Stomach smooth muscle (tissue), 2 donors: ENCODE results near the gene ATN1.

Experiments
- H3K27ac ChIP-seq: one replicate; pipeline ENCODE4 v1.7.0; 2013; ENCODE audit warnings: mild to moderate bottlenecking, low read length, inconsistent platforms
- H3K27me3 ChIP-seq, 2 donors: one replicate each; pipeline ENCODE4 v1.7.0; 2013; ENCODE audit warnings: low read length in 2 of 2; ENCODE audit not compliant: insufficient read depth in 2 of 2, control insufficient read depth in 1 of 2
- H3K36me3 ChIP-seq, 2 donors: one replicate each; pipeline ENCODE4 v1.7.0; 2013; ENCODE audit warnings: low read length in 2 of 2; ENCODE audit not compliant: control insufficient read depth in 2 of 2, insufficient read depth in 2 of 2
- H3K4me1 ChIP-seq: one replicate; pipeline ENCODE4 v1.7.0; 2013; ENCODE audit warnings: low read length; ENCODE audit not compliant: control insufficient read depth, insufficient read depth
- H3K4me3 ChIP-seq, 2 donors: one replicate each; pipeline ENCODE4 v1.7.0; 2013; ENCODE audit warnings: low read length in 2 of 2
- H3K9ac ChIP-seq, 2 donors: one replicate each; pipeline ENCODE4 v1.7.0; 2013; ENCODE audit warnings: low read length in 2 of 2, mild to moderate bottlenecking in 1 of 2
- H3K9me3 ChIP-seq, 2 donors: one replicate each; pipeline ENCODE4 v1.7.0; 2013; ENCODE audit warnings: low read length in 2 of 2; ENCODE audit not compliant: control insufficient read depth in 2 of 2
- donor health status: healthy.
- donor health status: Pancreatic carcinoma.

ATN1 gene

GRCh38 chr12:6961695-6962284, 34.0 kb downstream of the ATN1 start:
- Histone ChIP-seq H3K9ac (peak overlapping the region; percentile 48 to 62), H3K36me3 (peaks cover 13% of the 10 kb centered on the region in 2 donors), H3K4me3 (peak overlapping the region in 1 of 2 donors; percentile 54), H3K27me3 (no peaks in the 10 kb centered on the region), H3K4me1 (peaks cover 32% of the 10 kb centered on the region), H3K9me3 (no peaks in the 10 kb centered on the region), H3K27ac (peak overlapping the region; percentile 64)

DNA sequence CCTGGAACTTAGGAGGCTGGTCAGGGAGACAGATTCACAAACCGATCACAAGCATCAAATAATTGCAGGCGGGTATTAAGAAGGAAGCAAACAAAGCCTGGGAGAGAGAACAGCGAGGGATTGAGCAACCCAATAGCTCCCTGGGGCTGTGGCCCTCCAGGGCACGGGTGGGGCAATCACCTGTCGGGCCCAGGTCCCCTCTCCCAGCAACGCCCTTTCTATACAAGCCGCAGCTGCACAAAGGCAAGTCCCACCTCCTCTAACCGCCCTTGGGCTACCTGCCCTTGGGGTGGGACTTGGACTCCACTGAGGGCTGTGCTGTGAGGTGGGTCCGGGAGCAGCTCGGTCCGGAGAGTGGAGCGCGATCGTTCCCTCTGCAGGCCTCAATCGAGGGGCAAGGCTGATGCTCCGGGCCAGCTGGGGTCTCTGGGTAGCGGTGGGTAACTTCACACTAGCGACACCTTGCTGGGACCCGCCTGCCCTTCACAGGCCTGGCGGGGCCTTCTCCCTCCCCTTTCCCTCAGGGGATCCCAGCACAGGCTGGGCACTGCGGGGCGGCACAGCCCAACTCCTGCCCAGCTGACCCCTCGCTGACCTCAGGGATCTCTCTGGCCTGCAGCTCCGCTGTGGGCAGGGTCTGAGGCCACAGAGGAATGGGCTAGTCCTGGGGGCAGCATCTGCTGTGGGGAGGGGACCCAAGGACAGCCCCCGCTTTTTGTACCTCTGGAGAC, 34.7 kb downstream of the ATN1 start:
- H3K9me3 ChIP-seq, result no peaks in the 10 kb centered on the region
- peak overlapping the region in 1 of 2 donors; percentile 54 for H3K4me3 ChIP-seq
- H3K9ac ChIP-seq, result peak overlapping the region; percentile 30 to 62
- no peaks in the 10 kb centered on the region for H3K27me3 ChIP-seq
- H3K4me1 ChIP-seq, result peaks cover 33% of the 10 kb centered on the region
- H3K36me3 ChIP-seq, result peaks cover 19% of the 10 kb centered on the region in 2 donors
- peak overlapping the region; percentile 64 for H3K27ac ChIP-seq

DNA sequence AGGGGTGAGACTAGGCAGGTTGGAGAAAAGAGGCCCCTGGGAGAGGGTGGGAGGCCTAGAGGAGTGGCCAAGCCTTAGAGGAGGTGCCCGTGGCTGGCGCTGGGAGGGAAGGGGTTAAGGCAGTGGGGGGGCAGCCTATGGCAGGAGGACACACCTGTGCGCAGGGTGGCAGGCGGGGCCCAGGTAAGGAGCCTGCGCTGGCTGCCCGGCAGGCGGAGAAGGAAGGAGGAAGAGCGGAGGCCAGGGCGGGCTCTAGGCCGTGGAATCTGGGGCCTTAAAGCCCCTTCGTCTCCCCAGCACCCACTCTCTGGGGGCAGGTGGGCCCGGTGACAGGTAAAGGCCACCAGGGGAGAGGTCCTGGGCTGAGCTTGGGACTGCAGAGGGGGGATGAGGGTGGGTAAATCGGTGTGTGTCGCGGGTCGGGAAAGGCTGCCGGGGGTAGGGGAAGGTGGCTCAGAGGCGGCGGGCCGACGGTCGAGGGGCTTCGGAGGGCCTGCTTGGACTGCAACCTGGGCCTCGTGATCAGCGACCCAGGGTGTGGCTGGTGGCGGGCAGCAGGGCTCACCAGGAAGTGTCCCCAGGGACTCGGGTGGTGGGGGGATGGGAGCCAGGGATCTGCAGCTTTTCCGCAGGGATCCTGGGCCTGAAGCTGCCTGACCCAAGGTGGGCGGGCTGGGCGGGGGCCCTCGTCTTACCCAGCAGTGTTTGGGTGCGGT, 35.4 kb downstream of the ATN1 start:
- H3K36me3 ChIP-seq, result peaks cover 26% of the 10 kb centered on the region in 2 donors
- H3K9me3 ChIP-seq, result no peaks in the 10 kb centered on the region
- H3K4me3 ChIP-seq, result no peak overlapping the region
- H3K9ac ChIP-seq, result no peak overlapping the region
- H3K27me3 ChIP-seq, result no peaks in the 10 kb centered on the region
- peak overlapping the region; percentile 64 for H3K27ac ChIP-seq
- peaks cover 40% of the 10 kb centered on the region for H3K4me1 ChIP-seq

DNA sequence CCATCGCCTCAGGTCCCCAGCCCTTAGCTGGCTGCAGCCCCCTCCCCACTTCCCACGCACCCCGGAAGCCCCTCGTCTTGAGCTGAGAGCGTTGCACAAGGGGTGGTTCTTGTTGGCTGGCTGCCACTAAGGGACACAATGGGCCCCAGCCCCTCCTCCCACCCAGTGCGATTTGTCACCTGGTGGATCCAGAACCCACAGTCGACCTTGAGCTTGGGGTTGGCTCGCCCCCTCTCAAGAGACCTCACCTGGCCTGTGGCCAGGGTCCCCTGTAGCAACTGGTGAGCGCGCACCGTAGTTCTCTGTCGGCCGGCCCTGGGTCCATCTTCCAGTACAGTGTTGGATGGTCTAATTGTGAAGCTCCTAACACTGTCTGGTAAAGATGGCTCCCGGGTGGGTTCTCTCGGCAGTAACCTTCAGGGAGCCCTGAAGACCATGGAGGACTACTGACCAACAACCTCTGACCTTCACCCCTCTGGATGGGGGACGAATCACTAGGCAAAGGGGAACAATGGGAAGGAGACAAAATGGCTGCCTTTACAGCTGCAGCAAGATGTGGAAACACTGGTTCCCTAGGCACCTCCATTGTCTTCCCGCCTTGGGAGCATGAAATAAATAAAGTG, 36.1 kb downstream of the ATN1 start:
- Histone ChIP-seq H3K27ac (peak overlapping the region; percentile 78), H3K4me1 (peaks cover 47% of the 10 kb centered on the region), H3K4me3 (no peak overlapping the region)

GRCh38 chr12:6964605-6965025, 36.9 kb downstream of the ATN1 start:
- no peaks in the 10 kb centered on the region for H3K9me3 ChIP-seq
- H3K4me1 ChIP-seq, result peaks cover 54% of the 10 kb centered on the region
- H3K9ac ChIP-seq, result peak overlapping the region; percentile 25 to 60

More for the DNA sequence above, 36.1 kb downstream of the ATN1 start:
- Histone ChIP-seq H3K27me3 (no peaks in the 10 kb centered on the region), H3K9me3 (no peaks in the 10 kb centered on the region), H3K9ac (peak overlapping the region; percentile 25 to 60), H3K36me3 (peaks cover 34% of the 10 kb centered on the region in 2 donors)

DNA sequence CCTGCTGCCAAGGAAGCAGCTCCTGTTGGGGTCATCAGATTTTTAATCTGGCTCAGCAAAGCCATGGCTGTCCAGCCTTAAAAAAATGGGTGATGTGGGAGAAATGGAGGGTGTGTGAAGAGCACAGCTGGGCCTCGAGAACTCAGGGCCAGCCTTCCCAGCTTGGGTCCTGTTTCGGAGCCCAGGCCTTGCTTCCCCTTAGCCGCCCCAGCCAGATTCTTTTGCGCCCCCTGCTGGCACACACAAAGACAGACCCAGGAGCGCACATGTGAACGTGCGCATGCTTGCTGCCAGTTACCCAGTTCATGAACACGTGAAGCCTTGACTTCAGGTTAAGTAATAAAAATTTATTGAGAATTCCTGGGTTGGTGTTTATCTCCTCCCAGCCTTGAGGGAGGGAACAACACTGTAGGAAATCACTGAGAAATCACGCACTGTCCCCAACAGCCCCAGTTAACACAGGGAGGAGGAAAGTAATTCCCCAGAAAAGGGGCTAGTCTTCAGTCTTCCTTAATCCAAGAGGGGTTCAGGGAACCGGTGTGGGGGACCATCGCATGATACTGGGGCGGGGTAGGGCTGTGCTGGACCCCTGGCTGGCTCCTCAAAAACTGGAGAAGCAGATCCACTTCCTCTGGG, 37.4 kb downstream of the ATN1 start:
- Histone ChIP-seq H3K4me3 (no peak overlapping the region), H3K9me3 (no peaks in the 10 kb centered on the region), H3K4me1 (peaks cover 57% of the 10 kb centered on the region), H3K27me3 (no peaks in the 10 kb centered on the region), H3K36me3 (peaks cover 35% of the 10 kb centered on the region in 2 donors), H3K27ac (peak overlapping the region; percentile 78), H3K9ac (peak overlapping the region; percentile 25 to 60)

More at GRCh38 chr12:6964605-6965025, 36.9 kb downstream of the ATN1 start:
- peak overlapping the region; percentile 78 for H3K27ac ChIP-seq
- H3K36me3 ChIP-seq, result peaks cover 35% of the 10 kb centered on the region in 2 donors
- no peak overlapping the region for H3K4me3 ChIP-seq
- H3K27me3 ChIP-seq, result no peaks in the 10 kb centered on the region

GRCh38 chr12:6965714-6966113, 38.0 kb downstream of the ATN1 start:
- peak overlapping the region; percentile 78 for H3K27ac ChIP-seq
- H3K36me3 ChIP-seq, result peaks cover 35% of the 10 kb centered on the region in 2 donors
- peaks cover 55% of the 10 kb centered on the region for H3K4me1 ChIP-seq

DNA sequence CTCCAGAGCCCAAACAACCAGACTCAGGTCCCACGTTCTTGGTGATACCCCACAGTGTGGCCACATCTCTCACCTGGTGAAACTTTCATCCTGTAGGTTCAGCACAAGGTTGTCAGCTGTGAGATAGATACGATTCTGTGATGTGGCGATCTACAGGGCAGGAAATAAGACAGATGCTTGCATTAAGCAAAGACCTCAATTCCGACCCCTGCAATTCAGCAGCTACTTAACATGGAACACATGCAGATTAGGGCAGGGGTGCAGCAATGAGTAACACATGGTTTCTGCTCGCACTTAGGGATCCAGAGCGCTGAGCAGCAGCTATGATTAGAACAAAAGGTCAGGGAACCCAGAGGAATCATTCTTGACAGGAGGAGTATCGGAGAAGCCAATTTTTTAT, 38.6 kb downstream of the ATN1 start:
- H3K4me1 ChIP-seq, result peaks cover 50% of the 10 kb centered on the region

More at GRCh38 chr12:6965714-6966113, 38.0 kb downstream of the ATN1 start:
- Histone ChIP-seq H3K27me3 (no peaks in the 10 kb centered on the region), H3K4me3 (no peak overlapping the region), H3K9ac (no peak overlapping the region), H3K9me3 (no peaks in the 10 kb centered on the region)

DNA sequence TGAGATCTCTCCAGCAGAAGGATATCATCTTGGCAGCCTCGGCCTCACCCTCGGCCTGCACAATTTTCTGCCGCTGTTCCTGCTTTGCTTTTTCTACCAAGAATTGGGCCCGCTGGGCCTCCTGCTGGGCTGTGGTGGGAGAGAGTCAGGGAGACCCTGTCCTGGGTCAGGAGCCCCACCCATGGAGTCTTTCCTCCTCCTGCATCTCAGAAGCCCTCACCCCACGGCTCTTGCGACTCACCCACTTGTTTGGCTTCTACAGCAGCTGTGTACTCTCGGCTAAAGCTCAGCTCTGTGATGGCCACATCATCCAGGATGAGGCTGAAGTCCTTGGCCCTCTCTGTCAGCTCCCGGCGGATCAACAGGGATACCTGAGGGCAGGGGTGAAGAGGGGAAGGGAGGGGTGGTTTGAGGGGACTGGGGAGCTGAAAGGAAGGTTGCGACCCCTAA, 39.9 kb downstream of the ATN1 start:
- H3K4me3 ChIP-seq, result no peak overlapping the region
- no peak overlapping the region for H3K27ac ChIP-seq
- H3K9ac ChIP-seq, result no peak overlapping the region
- no peaks in the 10 kb centered on the region for H3K9me3 ChIP-seq
- peaks cover 41% of the 10 kb centered on the region for H3K4me1 ChIP-seq
- no peaks in the 10 kb centered on the region for H3K27me3 ChIP-seq
- peaks cover 35% of the 10 kb centered on the region in 2 donors for H3K36me3 ChIP-seq

More for the DNA sequence above, 38.6 kb downstream of the ATN1 start:
- Histone ChIP-seq H3K36me3 (peaks cover 35% of the 10 kb centered on the region in 2 donors), H3K9me3 (no peaks in the 10 kb centered on the region), H3K9ac (no peak overlapping the region), H3K4me3 (no peak overlapping the region), H3K27me3 (no peaks in the 10 kb centered on the region), H3K27ac (no peak overlapping the region)

- H3K4me1 ChIP-seq, result peaks cover 39% of the 10 kb centered on the region
- no peaks in the 10 kb centered on the region for H3K27me3 ChIP-seq
- peaks cover 35% of the 10 kb centered on the region in 2 donors for H3K36me3 ChIP-seq
- H3K9ac ChIP-seq, result no peak overlapping the region
- peak overlapping the region in 1 of 2 donors; percentile 44 for H3K4me3 ChIP-seq
- no peak overlapping the region for H3K27ac ChIP-seq
- no peaks in the 10 kb centered on the region for H3K9me3 ChIP-seq
Observed at GRCh38 chr12:6968426-6968825, 40.7 kb downstream of the ATN1 start.
